Measurements from ENCODE around the gene KPNB1. TPM values are rescaled to one million over a fixed set of nuclear protein-coding genes. Genes with fewer than 3 reads are reported as not detected.

Gene KPNB1
- total RNA-seq, 1 donor from 2014 or later: 166 TPM

GRCh38 chr17:47735139-47735464 lies 85.4 kb downstream of the KPNB1 start:
- DNase-seq (ENCODE audit: missing footprints) (no peak), ATAC-seq (no peak)
- intact Hi-C loops (cut with DNase I): no loop called here

Other genes starting within 250 kb of the KPNB1 start
- 83.9 TPM for gene NPEPPS, start 118.8 kb upstream of the KPNB1 start, total RNA-seq
- gene TBKBP1, start 44.2 kb downstream of the KPNB1 start, total RNA-seq: 14.2 TPM
- gene TBX21, start 83.3 kb downstream of the KPNB1 start, total RNA-seq: 0.27 TPM
- gene OSBPL7, start 171.9 kb downstream of the KPNB1 start, total RNA-seq: 5.4 TPM
- 54.9 TPM for gene MRPL10, start 181.6 kb downstream of the KPNB1 start, total RNA-seq
- 0.30 TPM for gene LRRC46, start 181.8 kb downstream of the KPNB1 start, total RNA-seq
- 27.0 TPM for gene SCRN2, start 191.4 kb downstream of the KPNB1 start, total RNA-seq
- 0.19 TPM for gene SP6, start 201.2 kb downstream of the KPNB1 start, total RNA-seq
- 11.7 TPM for gene SP2, start 246.3 kb downstream of the KPNB1 start, total RNA-seq